HG02870 (cell line): Measurements from ENCODE around the gene SNTG2.

ENCODE experiments used
- ATAC-seq: cut with Tn5 transposase; IDR thresholded peaks from one replicate; pipeline ENCODE4 v1.9.1; 2021; ENCODE audit warnings: mild to moderate bottlenecking, moderate library complexity; ENCODE audit not compliant: unreplicated experiment

Gene SNTG2

DNA sequence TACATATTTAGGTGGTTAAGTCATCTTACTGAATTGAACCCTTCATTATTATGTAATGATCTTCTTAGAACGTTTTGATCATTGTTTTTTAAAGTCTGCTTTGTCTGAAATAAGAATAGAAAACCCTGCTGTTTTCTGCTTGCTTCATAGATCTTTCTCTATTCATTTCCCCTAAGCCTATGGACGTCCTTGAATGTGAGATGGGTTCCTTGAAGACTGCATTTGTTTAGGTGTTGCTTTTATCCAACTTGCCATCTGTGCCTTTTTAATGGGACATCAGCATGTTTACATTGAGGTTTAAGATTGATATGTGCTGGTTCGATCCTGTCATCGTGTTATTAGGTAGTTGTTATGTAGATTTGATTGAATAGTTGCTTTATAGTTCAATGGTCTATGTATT, 95.4 kb downstream of the SNTG2 start:
- ATAC-seq: no peak

DNA sequence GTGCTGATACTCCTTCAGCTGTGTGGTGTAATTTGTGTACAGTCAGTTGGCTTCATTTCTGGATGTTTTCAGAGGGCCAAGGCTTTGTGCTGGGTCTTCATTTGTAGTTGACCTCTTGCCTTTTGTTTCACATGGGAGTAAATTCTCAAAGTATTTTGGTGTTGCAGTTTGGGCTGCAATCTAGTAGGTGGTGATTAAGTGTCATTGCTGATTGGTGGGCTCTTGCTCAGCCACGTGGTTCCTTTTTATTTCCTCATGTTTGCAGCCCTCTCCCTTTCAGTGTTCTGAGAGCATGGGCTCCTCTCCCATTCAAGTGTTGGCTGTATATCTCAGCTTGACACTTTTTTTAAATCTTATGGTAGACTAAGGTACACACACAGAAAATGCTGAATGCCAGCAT, 96.8 kb downstream of the SNTG2 start:
- no peak for ATAC-seq

DNA sequence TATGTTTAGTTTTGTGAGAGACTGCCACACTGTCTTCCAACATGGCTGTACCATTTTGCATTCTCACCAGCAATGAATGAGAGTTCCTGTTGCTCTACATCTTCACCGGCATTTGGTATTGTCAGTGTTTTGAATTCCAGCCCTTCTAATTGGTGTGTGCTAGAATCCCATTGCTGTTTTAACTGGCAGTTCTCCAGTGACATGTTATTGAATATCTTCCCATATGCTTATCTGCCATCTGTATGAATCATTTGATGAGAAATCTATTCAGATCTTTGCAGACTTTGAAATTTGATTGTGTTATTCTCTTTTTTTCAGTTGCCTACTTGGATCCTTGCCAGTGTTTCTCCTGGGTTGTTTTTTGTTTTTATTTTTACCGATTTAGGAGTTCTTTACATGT, 99.0 kb downstream of the SNTG2 start:
- no peak for ATAC-seq

DNA sequence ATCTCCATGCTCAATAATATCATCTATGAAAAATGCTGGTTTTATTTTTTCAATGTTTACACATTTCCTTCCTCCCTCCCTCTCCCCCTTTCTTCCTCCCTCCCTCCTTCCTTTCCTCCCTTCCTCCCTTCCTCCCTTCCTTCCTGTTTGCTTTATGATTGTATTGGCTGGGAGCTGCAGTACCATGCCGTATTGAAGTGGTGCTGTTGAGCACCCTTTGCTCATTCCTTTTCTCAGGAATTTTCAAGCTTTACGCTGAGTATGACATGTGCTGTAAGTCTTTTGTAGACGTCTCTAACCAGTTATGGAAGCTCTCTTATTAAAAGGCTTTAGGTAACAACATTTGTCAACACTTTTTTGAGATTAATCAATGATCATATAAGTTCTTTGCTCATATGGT, 100.4 kb downstream of the SNTG2 start:
- no peak for ATAC-seq

DNA sequence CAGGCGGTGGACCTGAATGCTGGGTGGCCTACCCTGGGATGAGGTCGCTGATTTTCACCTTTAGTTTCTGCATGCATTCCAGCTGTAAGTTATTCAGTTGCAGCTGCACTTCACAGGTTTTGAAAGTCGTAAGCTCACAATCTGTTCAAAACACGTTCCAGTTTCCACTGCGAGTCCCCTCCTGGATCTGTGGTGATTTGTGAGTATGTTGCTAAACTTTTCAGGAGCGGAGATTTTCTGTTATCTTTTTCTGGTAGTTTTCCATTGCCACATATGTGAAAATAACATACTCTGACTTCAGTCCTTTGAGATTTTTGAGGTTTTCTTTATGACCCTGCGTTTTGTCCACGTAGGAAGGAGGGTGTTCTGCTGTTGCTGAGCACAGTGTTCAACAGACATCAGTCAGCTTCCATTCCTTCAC, 102.1 kb downstream of the SNTG2 start:
- no peak for ATAC-seq

DNA sequence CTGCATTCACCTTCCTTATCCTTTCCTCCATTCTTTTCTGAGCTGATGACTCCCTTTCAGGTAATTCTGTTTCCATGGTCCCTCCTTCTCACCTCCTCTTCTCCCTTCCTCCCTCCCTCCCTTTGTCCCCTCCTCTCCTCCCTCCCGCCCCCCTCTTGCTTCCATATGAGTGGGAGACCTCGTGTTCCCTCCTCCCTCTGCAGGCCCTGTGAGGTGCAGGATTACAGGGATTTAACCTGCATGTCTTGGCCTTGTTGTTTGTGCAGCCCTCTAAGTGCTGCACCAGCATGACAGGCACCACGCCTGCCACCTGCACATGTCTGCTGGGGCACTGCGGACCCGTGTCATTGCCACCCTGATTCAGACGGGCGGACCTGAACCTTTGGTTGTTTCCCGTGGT, 103.1 kb downstream of the SNTG2 start:
- no peak for ATAC-seq

DNA sequence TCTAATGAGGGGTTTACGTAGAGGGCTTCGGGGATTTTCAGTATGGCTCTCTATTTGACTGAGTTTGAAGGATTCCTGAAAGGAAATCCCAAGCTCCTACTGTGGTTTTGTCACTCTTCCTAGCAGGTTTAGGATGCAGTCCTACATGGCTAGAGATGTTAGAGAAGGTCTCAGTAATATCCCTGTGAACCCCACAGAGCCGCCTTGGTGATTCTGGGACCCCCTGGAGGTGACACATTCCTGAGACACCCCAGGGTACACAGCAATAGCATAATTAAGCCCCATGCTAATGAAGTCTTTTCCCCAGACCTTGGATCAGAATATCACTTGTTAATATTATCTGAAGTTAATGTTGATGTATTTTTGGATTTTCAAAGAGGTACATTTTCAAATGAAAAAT, 103.8 kb downstream of the SNTG2 start:
- ATAC-seq: no peak

DNA sequence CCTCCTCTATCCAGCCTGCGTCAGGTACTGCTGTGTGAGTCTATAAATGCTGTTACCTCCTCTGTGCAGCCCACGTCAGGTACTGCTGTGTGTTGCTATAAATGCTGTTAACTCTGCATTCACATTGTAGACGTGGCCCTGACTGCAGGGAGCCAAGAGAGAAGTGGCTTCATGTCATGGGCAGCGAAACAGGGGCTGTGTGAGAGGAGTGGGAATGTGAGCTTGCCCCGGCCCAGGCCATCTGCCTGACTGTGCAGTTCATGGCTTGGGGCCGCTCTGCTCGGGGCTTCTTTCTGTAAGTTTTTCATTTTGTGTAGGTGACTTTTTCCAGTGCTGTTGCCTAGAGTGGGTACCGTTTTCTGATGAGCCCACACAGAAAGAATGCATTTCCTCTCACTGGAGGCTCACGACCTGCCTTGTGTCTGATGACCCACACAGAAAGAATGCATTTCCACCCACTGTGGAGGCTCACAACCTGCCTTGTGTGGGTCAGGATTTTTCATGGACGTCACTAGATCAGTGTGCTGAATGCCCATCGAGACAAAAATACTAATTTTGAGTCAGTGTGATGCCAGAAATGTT, 104.5 kb downstream of the SNTG2 start:
- no peak for ATAC-seq

DNA sequence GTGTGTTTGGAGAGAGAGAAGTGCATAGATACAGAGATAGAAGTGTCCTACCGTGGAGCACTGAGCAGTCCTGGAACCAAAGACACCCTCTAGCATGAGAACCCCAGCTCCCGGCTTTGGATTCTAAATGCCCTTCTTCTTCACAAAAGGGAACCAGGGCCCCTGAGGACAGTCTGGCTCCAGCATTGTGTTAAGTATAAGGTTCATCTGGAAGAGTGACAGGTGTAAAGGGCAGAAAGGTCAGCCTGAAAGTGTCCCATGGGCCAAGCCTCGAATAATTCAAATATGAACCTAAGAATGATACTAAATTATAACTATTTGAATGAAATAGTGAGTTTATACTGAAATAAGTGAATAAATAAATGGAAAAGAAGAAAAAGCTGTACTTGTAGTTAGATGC, 109.7 kb downstream of the SNTG2 start:
- ATAC-seq: no peak

DNA sequence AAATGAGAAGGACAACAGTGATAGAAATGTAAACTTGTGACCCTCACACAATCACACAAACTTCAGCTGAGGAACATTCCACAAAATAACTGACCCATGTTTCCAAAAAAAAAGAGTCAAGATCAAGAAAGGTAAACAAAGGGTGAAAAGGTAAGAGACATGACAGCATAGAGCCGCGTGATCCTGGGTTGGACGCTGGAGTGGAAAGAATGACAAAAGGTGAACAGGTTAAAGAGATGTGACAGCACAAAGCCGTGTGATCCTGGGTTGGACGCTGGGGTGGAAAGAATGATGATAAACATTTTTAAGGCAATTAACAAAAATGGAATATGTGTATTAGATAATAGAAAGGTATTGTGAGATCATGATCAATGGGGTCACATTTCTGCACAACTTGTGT, 110.3 kb downstream of the SNTG2 start:
- no peak for ATAC-seq

DNA sequence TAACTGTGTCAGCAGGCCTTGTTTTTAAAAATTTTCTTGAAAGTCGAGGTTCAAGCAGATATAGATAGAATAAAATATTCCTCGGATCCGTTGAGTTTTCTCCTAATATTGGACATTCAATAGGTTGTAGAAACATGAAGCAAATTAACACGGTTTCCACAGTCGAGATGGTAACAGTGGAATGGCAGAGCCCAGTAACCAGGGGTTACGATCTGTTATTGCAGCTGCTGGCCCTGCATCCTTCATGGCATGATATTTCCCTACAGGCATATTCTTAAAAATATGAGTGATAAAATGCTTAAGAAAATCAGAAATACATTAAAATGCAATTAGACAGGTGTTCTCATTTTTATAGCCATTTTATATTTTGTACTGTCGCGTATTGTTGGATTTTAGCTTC, 117.6 kb downstream of the SNTG2 start:
- no peak for ATAC-seq

DNA sequence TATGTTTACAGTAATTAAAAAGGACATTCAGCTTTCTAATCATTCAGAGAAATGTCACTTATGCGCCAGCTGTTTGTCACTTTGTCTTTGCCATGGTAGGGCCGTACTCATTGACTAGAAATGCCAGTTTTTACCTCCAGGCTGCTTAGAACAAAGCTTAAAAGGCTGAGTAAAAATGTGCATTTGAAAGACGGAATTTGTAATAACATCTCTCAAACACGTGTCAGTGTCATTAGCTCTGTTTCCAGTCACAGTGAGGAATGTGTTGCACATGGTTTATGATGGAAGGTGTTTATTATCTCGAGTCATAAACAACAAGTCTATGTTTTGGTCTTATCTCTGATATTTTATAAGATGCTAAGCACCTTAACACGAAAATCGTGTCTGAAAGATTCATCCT, 118.2 kb downstream of the SNTG2 start:
- no peak for ATAC-seq

DNA sequence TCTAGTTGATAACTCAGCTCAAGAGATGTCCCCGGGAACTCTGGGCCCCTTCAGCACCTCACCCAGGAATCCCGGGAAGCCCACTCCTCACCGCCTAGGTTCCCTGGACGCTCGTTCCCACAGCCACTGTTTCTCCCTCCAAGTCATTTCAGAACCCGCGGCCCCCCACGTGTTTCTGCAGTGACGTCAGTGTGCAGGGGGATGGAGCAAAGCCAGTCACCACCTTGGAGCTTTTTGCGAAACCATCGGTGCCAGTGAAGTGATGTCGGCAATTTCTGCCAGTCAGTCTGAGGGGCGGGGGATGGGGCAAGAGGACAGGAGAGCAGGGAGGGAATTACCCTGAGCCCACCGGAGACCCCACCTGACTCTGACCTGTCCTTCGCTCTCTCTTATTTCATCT, 119.2 kb downstream of the SNTG2 start:
- ATAC-seq: no peak

DNA sequence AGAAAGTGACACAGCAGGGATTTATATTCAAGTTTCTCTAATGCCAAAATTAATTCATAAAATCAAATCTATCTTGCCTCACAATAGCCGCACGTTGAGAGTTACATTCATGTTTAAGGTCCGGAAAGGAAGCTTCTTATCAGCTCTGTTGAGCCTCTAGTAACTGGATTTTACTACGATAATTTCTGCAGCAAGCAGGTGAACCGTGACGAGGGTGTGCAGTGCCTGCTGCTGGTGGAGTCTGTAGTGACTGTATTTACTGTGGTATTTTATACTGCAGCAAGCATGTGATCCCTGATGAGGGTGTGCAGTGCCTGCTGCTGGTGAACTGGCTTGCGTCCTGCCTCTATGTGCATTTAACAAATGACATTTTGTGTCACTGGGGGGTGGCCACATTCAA, 120.0 kb downstream of the SNTG2 start:
- no peak for ATAC-seq

DNA sequence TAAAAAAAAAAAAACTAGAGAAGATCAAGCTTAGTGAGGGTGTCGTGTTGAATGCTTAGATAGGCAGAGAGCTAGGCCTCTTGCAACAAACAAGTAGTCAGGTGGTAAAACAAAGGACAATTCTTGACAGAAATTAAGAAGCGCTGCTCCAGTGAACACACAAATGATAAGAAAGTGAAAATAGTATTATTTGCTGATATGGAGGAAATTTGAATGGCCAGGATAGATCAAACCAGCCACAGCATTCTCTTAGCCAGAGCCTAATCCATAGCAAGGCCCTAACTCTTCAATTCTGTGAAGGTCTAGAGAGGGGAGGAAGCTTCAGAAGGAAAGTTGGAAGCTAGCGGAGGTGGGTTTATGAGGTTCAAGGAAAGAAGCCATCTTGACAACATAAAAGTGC, 121.0 kb downstream of the SNTG2 start:
- ATAC-seq: no peak

DNA sequence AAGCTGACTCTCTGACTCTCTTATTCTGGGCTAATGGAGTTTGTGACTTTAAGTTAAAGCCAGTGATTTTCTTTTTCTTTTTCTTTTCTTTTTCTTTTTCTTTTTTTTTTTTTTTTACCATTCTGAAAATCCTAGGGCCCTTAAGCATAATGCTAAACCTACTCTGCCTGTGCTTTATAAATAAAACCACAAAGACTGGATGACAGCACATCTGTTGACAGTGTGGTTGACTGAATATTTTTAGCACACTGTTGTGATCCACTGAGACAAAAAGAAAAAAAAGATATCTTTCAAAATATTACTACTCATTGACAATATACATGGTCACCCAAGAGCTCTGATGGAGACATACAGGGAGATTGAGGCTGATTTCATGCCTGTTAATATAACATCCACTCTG, 121.6 kb downstream of the SNTG2 start:
- ATAC-seq: no peak

DNA sequence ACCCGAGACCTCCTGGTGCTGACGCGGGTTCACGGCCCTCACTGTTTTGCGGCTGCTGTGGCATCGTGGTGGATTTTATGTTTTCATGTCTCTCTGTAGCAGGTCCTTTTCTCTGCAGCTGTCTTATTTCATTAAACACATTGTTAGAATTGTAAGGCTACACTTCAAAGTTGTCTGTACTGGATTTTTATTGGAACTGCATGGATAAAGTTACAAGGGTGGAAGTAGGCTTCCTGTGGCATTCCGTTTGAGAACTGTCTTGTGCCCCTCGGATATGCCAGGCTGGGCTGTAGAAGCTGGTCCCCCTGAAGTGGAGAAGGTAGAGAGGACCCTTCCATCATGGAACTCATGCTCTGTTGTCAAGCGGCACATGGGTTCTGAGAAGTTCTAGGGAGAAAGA, 127.3 kb downstream of the SNTG2 start:
- ATAC-seq: no peak

DNA sequence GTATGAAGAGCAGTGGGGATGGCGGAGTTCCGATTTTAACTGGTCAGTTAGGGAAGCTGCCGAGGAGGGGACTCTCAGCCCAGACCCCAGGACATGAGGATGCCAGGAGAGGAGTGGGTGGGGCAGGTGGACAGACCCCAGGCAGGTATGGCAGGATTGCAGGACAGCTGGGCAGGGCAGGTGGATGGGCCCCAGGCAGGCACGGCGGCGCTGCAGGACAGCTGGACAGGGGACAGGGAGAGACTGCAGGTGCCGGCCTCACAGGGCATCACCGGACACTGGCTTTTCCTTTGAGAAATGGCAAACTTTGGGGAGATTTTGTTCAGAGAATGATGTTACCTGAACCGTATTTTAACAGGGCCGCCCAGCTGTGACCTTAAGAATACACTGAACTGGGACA, 127.7 kb downstream of the SNTG2 start:
- ATAC-seq: no peak

DNA sequence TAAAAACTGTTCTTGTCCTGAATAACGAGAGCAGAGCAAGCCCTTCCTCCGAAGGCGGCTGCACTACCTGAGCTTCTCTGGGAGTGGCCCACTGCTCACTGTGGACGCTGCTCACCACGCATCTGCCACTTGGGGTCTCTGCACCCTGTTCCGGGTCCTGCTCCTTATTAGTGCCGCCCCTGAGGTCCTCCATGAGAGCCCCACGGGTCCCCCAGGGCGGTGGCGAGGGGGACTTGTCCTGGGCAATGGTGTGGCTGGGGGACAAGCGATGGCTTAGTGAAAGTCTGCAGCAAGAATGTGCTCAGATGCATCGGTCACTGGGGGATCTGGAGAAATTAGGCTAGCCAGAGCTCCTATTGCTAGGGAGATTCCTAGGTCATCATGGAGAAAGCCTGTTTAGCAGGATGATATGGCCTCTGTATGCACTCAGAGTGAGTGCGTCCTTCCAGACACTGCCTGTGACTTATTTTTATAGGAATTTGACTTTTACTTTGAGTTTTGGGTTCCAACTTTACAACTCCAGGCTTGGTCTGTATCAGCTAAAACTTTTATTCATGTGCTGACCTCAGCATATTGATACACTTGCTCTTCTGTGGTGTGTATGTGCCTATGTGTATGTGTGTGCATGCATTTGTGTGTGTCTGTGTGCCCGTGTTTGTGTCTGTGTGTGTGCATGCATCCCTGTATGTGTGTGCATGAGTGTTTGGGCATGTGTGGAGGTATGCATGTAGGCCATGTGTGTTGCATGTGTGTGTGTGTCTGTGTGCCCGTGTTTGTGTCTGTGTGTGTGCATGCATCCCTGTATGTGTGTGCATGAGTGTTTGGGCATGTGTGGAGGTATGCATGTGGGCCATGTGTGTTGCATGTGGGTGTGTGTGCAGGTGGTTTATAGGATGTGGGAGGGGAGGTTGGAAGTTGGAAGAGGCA, 129.5 kb downstream of the SNTG2 start:
- no peak for ATAC-seq

DNA sequence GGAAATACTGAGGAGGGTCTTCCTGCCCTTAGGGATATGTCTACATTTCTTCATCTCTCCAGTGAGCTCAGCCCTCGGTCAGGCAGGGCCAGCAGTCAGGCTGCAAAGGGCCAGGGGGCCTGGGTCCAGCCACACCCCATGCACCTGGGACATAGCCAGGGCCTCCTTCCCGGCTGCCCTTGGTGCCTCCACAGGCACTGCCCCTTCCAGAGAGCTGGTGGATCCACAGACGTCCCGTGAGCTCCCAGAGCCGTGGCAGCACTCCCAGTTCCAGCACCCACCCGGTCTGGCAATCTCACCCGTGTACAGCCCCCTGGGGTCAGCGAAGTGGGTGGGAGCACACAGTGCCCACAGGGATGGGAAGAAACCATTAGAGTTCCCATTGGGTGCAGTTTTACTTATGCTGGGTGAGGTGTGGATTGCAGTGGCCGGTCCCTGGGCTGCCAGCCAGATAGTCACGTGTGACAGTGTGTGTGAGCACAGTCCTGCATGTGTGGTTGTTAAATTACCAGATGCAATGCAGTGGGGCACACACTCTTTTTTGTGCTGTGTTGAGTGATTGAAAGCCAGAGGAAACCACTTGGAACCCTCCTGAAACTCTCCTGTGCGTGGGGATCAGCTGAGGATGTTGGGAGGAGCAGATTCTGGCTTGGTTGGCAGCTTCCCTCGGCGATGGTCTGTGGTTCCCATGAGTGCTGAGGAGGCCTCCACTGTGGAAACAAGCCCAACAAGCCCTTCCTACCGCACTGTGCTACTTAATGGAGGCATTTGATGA, 131.0 kb downstream of the SNTG2 start:
- ATAC-seq: no peak

DNA sequence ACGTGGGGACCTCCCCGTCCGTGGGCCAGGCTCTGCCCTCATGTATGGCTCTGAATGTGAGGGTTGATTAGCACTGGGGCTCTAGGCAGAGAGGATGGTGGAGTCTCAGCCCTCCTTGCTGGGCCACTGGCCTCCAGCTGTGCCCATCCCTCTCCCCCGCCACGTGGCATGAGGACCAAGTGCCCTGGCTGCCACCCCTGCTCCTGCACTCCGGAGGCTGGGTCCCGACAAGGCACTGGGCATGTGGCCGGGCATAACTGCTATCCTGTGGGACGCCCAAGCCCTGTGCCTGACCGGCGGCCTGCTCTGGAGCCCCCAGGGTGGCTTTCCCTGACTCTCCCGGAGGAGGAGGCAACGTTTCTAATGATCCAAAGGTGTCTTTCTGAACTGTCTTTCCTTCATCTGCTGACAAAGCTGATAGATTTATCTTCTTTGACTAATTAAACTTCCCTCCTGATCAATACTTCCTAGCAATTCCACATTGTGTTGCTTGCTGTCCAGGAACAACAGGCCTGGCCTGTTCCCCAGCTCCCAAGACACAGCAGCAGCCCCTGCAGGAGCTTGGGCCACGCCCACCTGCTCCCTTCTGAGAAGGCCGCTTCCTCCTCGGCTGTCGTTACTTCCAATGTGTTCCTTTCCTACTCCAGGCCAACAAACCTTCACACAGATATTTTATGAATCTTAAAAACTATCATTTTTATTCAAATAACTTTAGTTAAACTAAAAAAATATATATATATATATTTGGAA, 132.0 kb downstream of the SNTG2 start:
- ATAC-seq: no peak
